Cardiac muscle cell (in vitro differentiated cells and primary cell): ENCODE results near the gene PCSK4. TPM values are rescaled to one million over a fixed set of nuclear protein-coding genes. Genes with fewer than 3 reads are reported as not detected.

Experiments
- DNase-seq, 2 donors: peaks; one replicate each; pipeline versions ENCODE4 v3.0.0 to v3.0.0-alpha.2; 2010 to 2017; ENCODE audit warnings: low read depth in 1 of 2, low spot score in 1 of 2
- H3K27ac ChIP-seq: fragments of 200-600 bp; sonication (generic); 2 replicates; pipeline ENCODE4 v1.5.1; 2016
- H3K27me3 ChIP-seq: fragments of 200-600 bp; sonication (generic); 2 replicates; pipeline ENCODE4 v1.6.0; 2016; ENCODE audit warnings: control low read depth
- H3K36me3 ChIP-seq: fragments of 200-600 bp; sonication (generic); 2 replicates; pipeline ENCODE4 v1.5.1; 2016; ENCODE audit warnings: control low read depth
- H3K4me1 ChIP-seq: fragments of 200-600 bp; sonication (generic); 2 replicates; pipeline ENCODE4 v1.8.1; 2017; ENCODE audit warnings: low read depth, mild to moderate bottlenecking, mixed run types
- H3K4me3 ChIP-seq: fragments of 200-600 bp; sonication (generic); 2 replicates; pipeline ENCODE4 v1.5.1; 2016; ENCODE audit warnings: mild to moderate bottlenecking
- H3K9me3 ChIP-seq: fragments of 200-600 bp; sonication (generic); 2 replicates; pipeline ENCODE4 v1.5.1; 2017; ENCODE audit warnings: low read depth, mild to moderate bottlenecking, control low read depth
- CTCF ChIP-seq: IDR thresholded peaks from 2 replicates; pipeline ENCODE4 v1.5.1; 2012; ENCODE audit warnings: low read depth, mild to moderate bottlenecking, low read length
- polyA plus RNA-seq: library from polyadenylated mRNA; unstranded; fragments of >200 nt; fragmentation: Nextera tagmentation; extraction: Ambion mirVana; gene quantifications from 2 replicates; pipeline ENCODE4 v1.2.1, GENCODE V29; 2016
- total RNA-seq: library from RNA; depleted of rRNA; stranded (reverse); fragments of >200 nt; gene quantifications from 2 replicates; pipeline ENCODE4 v1.2.3, GENCODE V29; 2016

Gene PCSK4
- total and polyA plus RNA-seq, 2 experiments from 2014 or later: 9.6 to 28.6 TPM

GRCh38 chr19:1446713-1447481 lies 43.3 kb downstream of the PCSK4 start:
- H3K27me3 ChIP-seq: peaks cover 67% of the 10 kb centered on the region
- peaks cover 5% of the 10 kb centered on the region for H3K4me1 ChIP-seq
- H3K4me3 ChIP-seq: peak overlapping the region; percentile 53
- H3K27ac ChIP-seq: no peak overlapping the region
- H3K9me3 ChIP-seq: no peaks in the 10 kb centered on the region
- peak in 1 of 2 donors; percentile 71 for DNase-seq
- no peak for TF ChIP-seq CTCF
- H3K36me3 ChIP-seq: no peaks in the 10 kb centered on the region

GRCh38 chr19:1445932-1446712 lies 44.0 kb downstream of the PCSK4 start:
- Histone ChIP-seq H3K9me3 (no peaks in the 10 kb centered on the region), H3K27ac (no peak overlapping the region), H3K36me3 (peaks cover 5% of the 10 kb centered on the region), H3K4me3 (peak overlapping the region; percentile 53), H3K27me3 (peaks cover 59% of the 10 kb centered on the region), H3K4me1 (peaks cover 5% of the 10 kb centered on the region)
- no peak for TF ChIP-seq CTCF
- DNase-seq: peak in 1 of 2 donors; percentile 74

GRCh38 chr19:1445185-1445931 lies 44.8 kb downstream of the PCSK4 start:
- H3K27me3 ChIP-seq: peaks cover 51% of the 10 kb centered on the region
- peaks cover 13% of the 10 kb centered on the region for H3K36me3 ChIP-seq
- no peaks in the 10 kb centered on the region for H3K9me3 ChIP-seq
- peak overlapping the region; percentile 53 for H3K4me3 ChIP-seq
- H3K27ac ChIP-seq: no peak overlapping the region
- peak; percentile 82 for TF ChIP-seq CTCF
- peak; percentile 60 to 78 for DNase-seq
- H3K4me1 ChIP-seq: peaks cover 5% of the 10 kb centered on the region

GRCh38 chr19:1441677-1442438 lies 48.3 kb downstream of the PCSK4 start:
- no peak for TF ChIP-seq CTCF
- H3K27me3 ChIP-seq: peaks cover 16% of the 10 kb centered on the region
- peaks cover 9% of the 10 kb centered on the region for H3K4me1 ChIP-seq
- H3K4me3 ChIP-seq: no peak overlapping the region
- H3K27ac ChIP-seq: no peak overlapping the region
- DNase-seq: no peak
- peaks cover 22% of the 10 kb centered on the region for H3K36me3 ChIP-seq
- no peaks in the 10 kb centered on the region for H3K9me3 ChIP-seq

- no peaks in the 10 kb centered on the region for H3K9me3 ChIP-seq
- DNase-seq: no peak
- H3K4me1 ChIP-seq: peaks cover 4% of the 10 kb centered on the region
- TF ChIP-seq CTCF: no peak
- no peak overlapping the region for H3K4me3 ChIP-seq
- H3K27me3 ChIP-seq: peaks cover 8% of the 10 kb centered on the region
- H3K27ac ChIP-seq: no peak overlapping the region
- H3K36me3 ChIP-seq: peaks cover 22% of the 10 kb centered on the region
Measured at GRCh38 chr19:1441022-1441426, 49.1 kb downstream of the PCSK4 start.
